A549 treated with CORT108297 at 1 μM for 4 hours (cell line): Measurements from ENCODE around the gene HDDC3. TPM values are rescaled to one million over a fixed set of nuclear protein-coding genes. Genes with fewer than 3 reads are reported as not detected.

Experiments used
- total RNA-seq: library from RNA; stranded (reverse); fragments of 200-300 nt; extraction: Qiagen RNA extraction; gene quantifications from 5 replicates; pipeline ENCODE4 v1.2.3, GENCODE V29; 2022

The HDDC3 gene
- 24.8 to 36.4 TPM (median 34.3 TPM) in 5 replicates for total RNA-seq

GRCh38 chr15:90931828-90932659, at the start of gene HDDC3:
Gene HDDC3 (minus strand): TSS chr15:90932549. CDS start chr15:90932540, 9 bp downstream.

GRCh38 chr15:90954712-90955623, 22.6 kb upstream of the HDDC3 start, which contains the start of gene RCCD1:
Gene RCCD1 (plus strand): TSS chr15:90954884. CDS start chr15:90956735, 1,851 bp downstream.

DNA sequence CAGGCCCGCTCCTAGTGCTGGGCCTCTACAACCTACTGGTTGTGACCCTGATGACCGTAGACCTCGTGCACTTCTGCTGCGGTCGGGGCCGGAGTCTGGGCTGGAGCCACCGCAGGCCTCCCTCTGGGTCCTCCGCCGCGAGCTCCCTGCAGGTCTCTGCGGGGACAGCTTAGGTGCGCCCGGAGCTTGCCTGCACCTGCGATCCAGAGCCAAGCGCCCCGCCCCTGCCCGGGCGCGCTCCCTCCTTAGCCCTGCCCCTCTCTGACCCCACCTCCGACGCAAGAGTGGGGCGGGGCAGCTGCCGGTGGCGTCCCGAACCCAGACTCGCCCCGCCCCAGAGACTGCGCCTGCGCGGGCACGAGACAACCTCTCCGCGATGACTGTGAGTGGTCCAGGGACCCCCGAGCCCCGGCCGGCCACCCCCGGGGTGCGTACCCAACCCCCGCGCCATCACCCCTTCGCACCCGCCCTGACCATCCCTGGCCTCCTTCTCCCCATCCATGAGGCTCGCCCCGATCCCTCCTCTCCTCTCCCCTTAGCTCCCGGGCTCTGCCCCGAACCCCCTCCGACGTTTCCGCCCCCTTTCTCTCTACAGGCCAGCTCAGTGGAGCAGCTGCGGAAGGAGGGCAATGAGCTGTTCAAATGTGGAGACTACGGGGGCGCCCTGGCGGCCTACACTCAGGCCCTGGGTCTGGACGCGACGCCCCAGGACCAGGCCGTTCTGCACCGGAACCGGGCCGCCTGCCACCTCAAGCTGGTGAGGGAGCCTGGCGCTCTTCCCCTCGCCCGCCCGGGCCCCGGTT, 2.8 kb upstream of the HDDC3 start, which contains the start of gene UNC45A:
Gene UNC45A, plus strand, starts transcription at position 337 of the 803 bp plus-strand sequence. Its CDS starts 40 bp downstream, at position 377.

DNA sequence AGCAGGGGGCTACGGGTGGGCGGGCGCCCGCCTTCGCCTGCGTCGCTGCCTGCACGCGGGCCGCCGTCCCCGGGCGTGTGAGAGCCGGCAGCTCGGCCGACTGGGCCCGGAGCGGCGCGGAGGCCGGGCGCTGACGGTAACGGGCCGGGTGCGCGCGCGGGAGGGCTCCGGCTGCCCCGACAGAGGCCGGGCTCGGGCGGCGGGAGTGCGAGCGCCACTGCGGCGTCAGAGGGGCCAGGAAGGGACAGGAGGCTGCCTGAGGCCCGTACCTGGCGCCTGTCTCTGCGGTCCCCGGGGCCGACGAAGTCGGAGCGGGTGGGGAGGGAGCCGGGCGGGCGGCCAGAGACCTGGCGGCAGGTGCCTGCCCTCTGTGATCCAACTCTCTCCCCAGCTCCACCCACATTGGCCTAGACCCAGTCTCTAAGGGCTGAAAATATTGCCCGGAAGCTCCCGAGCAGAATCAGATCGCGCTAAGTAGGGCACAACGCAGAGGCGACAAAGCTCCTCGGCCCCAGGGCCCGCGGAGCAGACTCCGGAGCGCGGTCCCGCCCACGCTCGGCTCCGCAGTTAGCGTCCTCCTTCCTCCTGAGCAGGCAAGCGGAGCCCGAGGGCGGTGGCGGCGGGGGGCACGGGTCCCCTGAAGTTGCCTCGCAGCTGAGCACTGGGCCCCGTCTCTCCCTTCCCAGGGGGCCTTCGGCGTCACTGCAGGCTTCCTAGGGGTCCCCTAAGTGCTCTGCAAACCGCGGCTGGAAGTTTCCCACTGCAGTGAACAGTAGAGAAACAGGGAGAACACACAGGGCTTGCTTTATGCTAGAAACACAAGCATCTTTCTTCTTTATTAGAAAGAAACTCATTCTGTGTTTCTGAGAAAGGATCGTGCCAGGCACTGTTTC, 29.3 kb downstream of the HDDC3 start, which contains the start of gene MAN2A2:
Gene MAN2A2, plus strand, starts transcription at position 463 of the 893 bp plus-strand sequence. CDS start 906 bp downstream, outside the sequence.

GRCh38 chr15:90883976-90884718, 48.2 kb downstream of the HDDC3 start, which contains the start of gene FES:
Gene FES (plus strand): TSS chr15:90884504. CDS start chr15:90885046, 542 bp downstream.

Other genes starting within 250 kb of the HDDC3 start
- 10.4 to 14.7 TPM (median 11.5 TPM) in 5 replicates for gene BLM, start 215.2 kb downstream of the HDDC3 start, total RNA-seq
- 40.4 to 65.8 TPM (median 57.2 TPM) in 5 replicates for gene FURIN, start 64.0 kb downstream of the HDDC3 start, total RNA-seq
- 0.45 to 1.1 TPM (median 0.81 TPM) in 5 replicates for gene FES, start 48.0 kb downstream of the HDDC3 start, total RNA-seq
- gene MAN2A2, start 29.2 kb downstream of the HDDC3 start, total RNA-seq: 23.0 to 31.7 TPM (median 29.1 TPM) in 5 replicates
- gene UNC45A, start 2.7 kb upstream of the HDDC3 start, total RNA-seq: 56.8 to 62.6 TPM (median 60.2 TPM) in 5 replicates
- gene RCCD1, start 22.3 kb upstream of the HDDC3 start, total RNA-seq: 34.2 to 40.1 TPM (median 37.0 TPM) in 5 replicates
- gene PRC1, start 62.0 kb upstream of the HDDC3 start, total RNA-seq: 184 to 246 TPM (median 216 TPM) in 5 replicates
- 11.9 to 15.9 TPM (median 14.1 TPM) in 5 replicates for gene VPS33B, start 90.0 kb upstream of the HDDC3 start, total RNA-seq
- gene SV2B, start 167.7 kb upstream of the HDDC3 start, total RNA-seq: 0.02 to 0.05 TPM (median 0.03 TPM) in 5 replicates